SK-N-SH treated with all-trans-retinoic acid at 6 μM for 48 hours (cell line): ENCODE results near the gene NKX6-2.

Experiments used
- ARNTL ChIP-seq: fragments of 450-650 bp; formaldehyde crosslinking; IDR thresholded peaks from 2 replicates; pipeline ENCODE4 v1.5.0; 2020; ENCODE audit warnings: low read depth, mild to moderate bottlenecking, moderate library complexity, borderline replicate concordance
- CREB5 ChIP-seq: fragments of 250-450 bp; sonication (Bioruptor Pico); IDR thresholded peaks from 2 replicates; pipeline ENCODE4 v1.5.1; 2020; ENCODE audit warnings: low read depth, mild to moderate bottlenecking, moderate library complexity
- CSDC2 ChIP-seq: fragments of 250-450 bp; sonication (Bioruptor Pico); IDR thresholded peaks from 2 replicates; pipeline ENCODE4 v1.5.0; 2020; ENCODE audit warnings: mild to moderate bottlenecking, moderate library complexity
- CSRNP3 ChIP-seq: fragments of 250-450 bp; sonication (Bioruptor Pico); IDR thresholded peaks from 2 replicates; pipeline ENCODE4 v1.5.1; 2021; ENCODE audit warnings: mild to moderate bottlenecking, moderate library complexity
- PATZ1 ChIP-seq: fragments of 250-450 bp; sonication (Bioruptor Pico); IDR thresholded peaks from 2 replicates; pipeline ENCODE4 v1.8.0; 2020; ENCODE audit warnings: mild to moderate bottlenecking, moderate library complexity, borderline replicate concordance
- POU6F1 ChIP-seq: fragments of 250-450 bp; sonication (Bioruptor Pico); IDR thresholded peaks from 2 replicates; pipeline ENCODE4 v1.8.0; 2021; ENCODE audit warnings: low read depth, mild to moderate bottlenecking, moderate library complexity, borderline replicate concordance
- TOX ChIP-seq: fragments of 250-450 bp; sonication (Bioruptor Pico); IDR thresholded peaks from 2 replicates; pipeline ENCODE4 v1.8.0; 2021; ENCODE audit warnings: mild to moderate bottlenecking, moderate library complexity, borderline replicate concordance
- ZC3H10 ChIP-seq: fragments of 250-450 bp; sonication (Bioruptor Pico); IDR thresholded peaks from 2 replicates; pipeline ENCODE4 v1.5.1; 2021; ENCODE audit warnings: mild to moderate bottlenecking, moderate library complexity
- ZNF70 ChIP-seq: fragments of 450-650 bp; formaldehyde crosslinking; IDR thresholded peaks from 2 replicates; pipeline ENCODE4 v1.5.0; 2020; ENCODE audit warnings: mild to moderate bottlenecking, moderate library complexity

GRCh38 chr10:132827423-132827789 is 41.5 kb upstream of the NKX6-2 start:
- no peak for TF ChIP-seq CREB5 (CRISPR knock-in tag)
- no peak for TF ChIP-seq PATZ1
- TF ChIP-seq ZNF70 (CRISPR knock-in tag), result no peak
- TF ChIP-seq ARNTL (CRISPR knock-in tag), result no peak
- no peak for TF ChIP-seq TOX (CRISPR knock-in tag)
- TF ChIP-seq CSRNP3 (CRISPR knock-in tag), result no peak
- no peak for TF ChIP-seq CSDC2 (CRISPR knock-in tag)
- no peak for TF ChIP-seq POU6F1 (CRISPR knock-in tag)
- no peak for TF ChIP-seq ZC3H10 (CRISPR knock-in tag)
